Urothelium cell line (cell line): Measurements from ENCODE around the gene THSD4.

Source experiments
- DNase-seq: peaks from one replicate; pipeline ENCODE4 v3.0.0; 2011; ENCODE audit warnings: low spot score, mixed read lengths
- FAIRE-seq: peaks from 2 replicates; lab custom pipeline; 2011; peaks lifted over from hg19 to GRCh38; lab: Jason Lieb, UNC

Gene THSD4

GRCh38 chr15:71780115-71780976 is 665.1 kb downstream of the THSD4 start:
- FAIRE-seq = no peak
- peak; percentile 65 for DNase-seq

GRCh38 chr15:71781179-71781964 is 666.1 kb downstream of the THSD4 start:
- DNase-seq (no peak), FAIRE-seq (no peak)

GRCh38 chr15:71781965-71782265 is 666.6 kb downstream of the THSD4 start:
- DNase-seq = no peak
- FAIRE-seq = no peak

GRCh38 chr15:71782422-71783165 is 667.3 kb downstream of the THSD4 start:
- DNase-seq (no peak), FAIRE-seq (no peak)

GRCh38 chr15:71784719-71785118 is 669.4 kb downstream of the THSD4 start:
- no peak for FAIRE-seq
- no peak for DNase-seq

- no peak for DNase-seq
- no peak for FAIRE-seq
These were observed 670.7 kb downstream of the THSD4 start for GRCh38 chr15:71785996-71786395.

GRCh38 chr15:71786673-71787072 is 671.4 kb downstream of the THSD4 start:
- FAIRE-seq (no peak), DNase-seq (no peak)

- DNase-seq (no peak), FAIRE-seq (no peak)
These were observed 673.6 kb downstream of the THSD4 start for GRCh38 chr15:71788646-71789579.

- DNase-seq = no peak
- peak; percentile 98 for FAIRE-seq
These were observed 674.3 kb downstream of the THSD4 start for GRCh38 chr15:71789616-71790015.

- DNase-seq = peak; percentile 78
- FAIRE-seq = no peak
These were observed 674.8 kb downstream of the THSD4 start for GRCh38 chr15:71790081-71790480.

- DNase-seq = no peak
- no peak for FAIRE-seq
These were observed 676.7 kb downstream of the THSD4 start for GRCh38 chr15:71791975-71792374.

GRCh38 chr15:71792521-71792920 is 677.2 kb downstream of the THSD4 start:
- DNase-seq (peak; percentile 76), FAIRE-seq (no peak)

- DNase-seq (no peak), FAIRE-seq (no peak)
These were observed 683.4 kb downstream of the THSD4 start for GRCh38 chr15:71798641-71799040.

- FAIRE-seq (no peak), DNase-seq (no peak)
These were observed 684.9 kb downstream of the THSD4 start for GRCh38 chr15:71800190-71800589.

- no peak for FAIRE-seq
These were observed 685.8 kb downstream of the THSD4 start for GRCh38 chr15:71800835-71801745.

GRCh38 chr15:71801935-71802655 is 686.8 kb downstream of the THSD4 start:
- DNase-seq = no peak
- no peak for FAIRE-seq

More at GRCh38 chr15:71800835-71801745, 685.8 kb downstream of the THSD4 start:
- DNase-seq = peak; percentile 68

GRCh38 chr15:71802770-71803169 is 687.5 kb downstream of the THSD4 start:
- DNase-seq = no peak

GRCh38 chr15:71804226-71804625 is 689.0 kb downstream of the THSD4 start:
- FAIRE-seq (no peak), DNase-seq (no peak)

More at GRCh38 chr15:71802770-71803169, 687.5 kb downstream of the THSD4 start:
- FAIRE-seq = no peak
